Measurements from ENCODE around the gene GSK3B. TPM values are rescaled to one million over a fixed set of nuclear protein-coding genes. Genes with fewer than 3 reads are reported as not detected.

The GSK3B gene
- total RNA-seq, 3 donors from 2014 or later (not counting 1 experiment from before 2014, with no cell fraction given), result 61.3 to 67.0 (median 62.7) TPM

DNA sequence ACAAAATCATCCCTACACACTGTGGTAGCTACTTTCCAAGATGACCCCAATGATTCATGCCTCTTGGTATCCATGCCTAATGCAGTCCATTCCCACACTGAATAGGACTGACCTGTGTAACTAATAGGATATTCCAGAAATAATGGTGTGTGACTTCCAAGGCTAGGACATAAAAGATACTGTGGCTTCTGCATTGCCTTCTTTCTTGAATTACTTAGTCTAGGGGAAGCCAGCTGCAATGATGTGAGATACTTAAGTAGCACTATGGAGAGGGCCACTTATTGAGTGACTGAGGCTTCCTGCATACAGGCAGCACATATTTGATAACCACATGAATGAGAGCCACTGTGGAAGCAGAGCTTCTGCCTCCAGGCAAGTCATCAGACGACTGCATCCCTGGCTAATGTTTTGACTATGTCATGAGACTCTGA, 262.3 kb downstream of the GSK3B start:
- H3K4me1 Mint-ChIP-seq, result peaks cover 50 to 52% of the 10 kb centered on the region in 2 donors
- Histone ChIP-seq H3K36me3 (ENCODE audit: control insufficient read depth, insufficient read depth, low read length) (no peaks in the 10 kb centered on the region), H3K9me3 (ENCODE audit: control insufficient read depth, insufficient read depth, low read length) (no peaks in the 10 kb centered on the region), H3K27ac (ENCODE audit: low read length) (no peak overlapping the region), H3K4me1 (ENCODE audit: control insufficient read depth, insufficient read depth, low read length) (no peaks in the 10 kb centered on the region), H3K27me3 (ENCODE audit: control insufficient read depth, insufficient read depth, low read length) (no peaks in the 10 kb centered on the region), H3K4me3 (ENCODE audit: low read length) (no peak overlapping the region)
- H3K4me3 Mint-ChIP-seq, result no peak overlapping the region
- ATAC-seq (no peak), DNase-seq (no peak)
- WGBS (ENCODE audit: insufficient coverage), result 83% methylated on average over 1 of the region's 1 CpG
- no peaks in the 10 kb centered on the region for H3K9me3 Mint-ChIP-seq
- intact Hi-C loops (cut with micrococcal nuclease), result no loop called here
- H3K36me3 Mint-ChIP-seq, result no peaks in the 10 kb centered on the region
- H3K27ac Mint-ChIP-seq, result no peak overlapping the region
- H3K27me3 Mint-ChIP-seq (ENCODE audit: low read depth in 2 of 2), result no peaks in the 10 kb centered on the region
- TF ChIP-seq, protein P1, sequence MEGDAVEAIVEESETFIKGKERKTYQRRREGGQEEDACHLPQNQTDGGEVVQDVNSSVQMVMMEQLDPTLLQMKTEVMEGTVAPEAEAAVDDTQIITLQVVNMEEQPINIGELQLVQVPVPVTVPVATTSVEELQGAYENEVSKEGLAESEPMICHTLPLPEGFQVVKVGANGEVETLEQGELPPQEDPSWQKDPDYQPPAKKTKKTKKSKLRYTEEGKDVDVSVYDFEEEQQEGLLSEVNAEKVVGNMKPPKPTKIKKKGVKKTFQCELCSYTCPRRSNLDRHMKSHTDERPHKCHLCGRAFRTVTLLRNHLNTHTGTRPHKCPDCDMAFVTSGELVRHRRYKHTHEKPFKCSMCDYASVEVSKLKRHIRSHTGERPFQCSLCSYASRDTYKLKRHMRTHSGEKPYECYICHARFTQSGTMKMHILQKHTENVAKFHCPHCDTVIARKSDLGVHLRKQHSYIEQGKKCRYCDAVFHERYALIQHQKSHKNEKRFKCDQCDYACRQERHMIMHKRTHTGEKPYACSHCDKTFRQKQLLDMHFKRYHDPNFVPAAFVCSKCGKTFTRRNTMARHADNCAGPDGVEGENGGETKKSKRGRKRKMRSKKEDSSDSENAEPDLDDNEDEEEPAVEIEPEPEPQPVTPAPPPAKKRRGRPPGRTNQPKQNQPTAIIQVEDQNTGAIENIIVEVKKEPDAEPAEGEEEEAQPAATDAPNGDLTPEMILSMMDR (IDR thresholded peaks at IDR 0.05), result no peak

DNA sequence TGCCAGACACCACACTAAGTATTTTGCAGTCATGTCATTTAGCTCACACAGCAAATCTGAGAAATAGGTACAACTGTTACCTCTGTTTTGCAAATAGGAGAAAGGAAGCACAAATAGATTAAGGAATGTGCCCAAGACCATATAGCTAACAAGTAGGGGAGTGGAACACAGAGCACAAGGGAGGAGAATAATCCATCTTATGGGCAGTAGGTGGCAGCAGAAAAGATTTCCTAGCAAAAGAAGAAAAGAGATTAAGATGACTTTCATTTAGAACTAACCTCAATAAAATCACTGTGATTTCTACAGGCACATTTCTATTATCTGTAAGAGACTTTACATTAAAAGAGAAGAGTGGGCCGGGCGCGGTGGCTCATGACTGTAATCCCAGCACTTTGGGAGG, 263.2 kb downstream of the GSK3B start:
- intact Hi-C loops (cut with micrococcal nuclease), result no loop called here
- DNase-seq (no peak), ATAC-seq (no peak)
- Histone ChIP-seq H3K27me3 (ENCODE audit: control insufficient read depth, insufficient read depth, low read length) (no peaks in the 10 kb centered on the region), H3K9me3 (ENCODE audit: control insufficient read depth, insufficient read depth, low read length) (no peaks in the 10 kb centered on the region), H3K27ac (ENCODE audit: low read length) (no peak overlapping the region), H3K4me1 (ENCODE audit: control insufficient read depth, insufficient read depth, low read length) (no peaks in the 10 kb centered on the region), H3K4me3 (ENCODE audit: low read length) (no peak overlapping the region), H3K36me3 (ENCODE audit: control insufficient read depth, insufficient read depth, low read length) (peaks cover 4% of the 10 kb centered on the region)
- Mint-ChIP-seq H3K4me1 (peaks cover 45 to 51% of the 10 kb centered on the region in 2 donors), H3K27ac (peak overlapping the region in 1 of 2 donors; percentile 2), H3K36me3 (no peaks in the 10 kb centered on the region), H3K27me3 (ENCODE audit: low read depth in 2 of 2) (no peaks in the 10 kb centered on the region), H3K4me3 (no peak overlapping the region), H3K9me3 (no peaks in the 10 kb centered on the region)
- WGBS (ENCODE audit: insufficient coverage), result 97% methylated on average over 3 of the region's 3 CpGs
- TF ChIP-seq, protein P1 (IDR thresholded peaks at IDR 0.05), result no peak

DNA sequence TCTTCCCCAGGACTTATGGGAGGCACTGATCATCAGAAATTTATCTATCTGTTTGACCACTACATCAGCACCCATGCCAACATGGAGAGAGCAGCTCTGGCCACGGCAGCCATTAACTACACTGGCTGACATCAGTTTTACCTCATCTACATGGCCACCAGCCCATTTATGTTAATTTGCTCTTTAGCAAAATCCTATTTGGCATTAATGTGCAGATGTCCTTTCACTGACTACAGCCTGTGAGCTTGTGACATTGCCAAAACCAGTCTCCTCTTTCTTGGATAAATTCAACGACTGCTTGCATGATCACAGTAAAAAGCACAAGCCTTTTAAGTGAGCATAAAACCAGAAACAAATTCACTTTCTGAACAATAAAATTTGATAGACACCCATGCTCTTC, 264.8 kb downstream of the GSK3B start:
- no peak overlapping the region for H3K4me3 ChIP-seq (ENCODE audit: low read length)
- H3K9me3 ChIP-seq (ENCODE audit: control insufficient read depth, insufficient read depth, low read length), result no peaks in the 10 kb centered on the region
- TF ChIP-seq, protein P1 (IDR thresholded peaks at IDR 0.05), result no peak
- Mint-ChIP-seq H3K9me3 (no peaks in the 10 kb centered on the region), H3K27me3 (ENCODE audit: low read depth in 2 of 2) (no peaks in the 10 kb centered on the region), H3K36me3 (no peaks in the 10 kb centered on the region), H3K4me1 (peaks cover 35 to 46% of the 10 kb centered on the region in 2 donors), H3K4me3 (no peak overlapping the region), H3K27ac (peak overlapping the region in 1 of 2 donors; percentile 30)
- H3K4me1 ChIP-seq (ENCODE audit: control insufficient read depth, insufficient read depth, low read length), result no peaks in the 10 kb centered on the region
- peaks cover 10% of the 10 kb centered on the region for H3K36me3 ChIP-seq (ENCODE audit: control insufficient read depth, insufficient read depth, low read length)
- WGBS (ENCODE audit: insufficient coverage), result 100% methylated on average over 2 of the region's 2 CpGs
- H3K27ac ChIP-seq (ENCODE audit: low read length), result no peak overlapping the region
- intact Hi-C loops (cut with micrococcal nuclease), result no loop called here
- DNase-seq, result no peak
- ATAC-seq, result no peak
- no peaks in the 10 kb centered on the region for H3K27me3 ChIP-seq (ENCODE audit: control insufficient read depth, insufficient read depth, low read length)
